Placental pericyte (primary cell): Measurements from ENCODE around the gene EYS. TPM values are rescaled to one million over a fixed set of nuclear protein-coding genes. Genes with fewer than 3 reads are reported as not detected.

Experiments used
- total RNA-seq: library from RNA; depleted of rRNA; stranded (reverse); fragments of >200 nt; gene quantifications from 2 replicates; pipeline ENCODE4 v1.2.3, GENCODE V29; 2012

The EYS gene
- under 0.01 TPM in 2 replicates for total RNA-seq

GRCh38 chr6:65707126-65707826 is at the start of gene EYS:
TSS of gene EYS (minus strand) at chr6:65707226. CDS start at chr6:65495410, 211,816 bp downstream.

